GM12872 (cell line): ENCODE data around the gene PIF1.

Experiments used
- TF ChIP-seq, protein P1 (sequence below): IDR thresholded peaks from 3 replicates; pipeline ENCODE4 v1.5.1; 2011; ENCODE audit warnings: low read depth, mild to moderate bottlenecking, low read length, moderate library complexity; ENCODE audit not compliant: insufficient read depth

PIF1 gene

GRCh38 chr15:64825431-64826294 is at the start of gene PIF1:
TSS of gene PIF1 (minus strand) at chr15:64825647. CDS start at chr15:64824335, 1,312 bp downstream.
- TF ChIP-seq, protein P1, sequence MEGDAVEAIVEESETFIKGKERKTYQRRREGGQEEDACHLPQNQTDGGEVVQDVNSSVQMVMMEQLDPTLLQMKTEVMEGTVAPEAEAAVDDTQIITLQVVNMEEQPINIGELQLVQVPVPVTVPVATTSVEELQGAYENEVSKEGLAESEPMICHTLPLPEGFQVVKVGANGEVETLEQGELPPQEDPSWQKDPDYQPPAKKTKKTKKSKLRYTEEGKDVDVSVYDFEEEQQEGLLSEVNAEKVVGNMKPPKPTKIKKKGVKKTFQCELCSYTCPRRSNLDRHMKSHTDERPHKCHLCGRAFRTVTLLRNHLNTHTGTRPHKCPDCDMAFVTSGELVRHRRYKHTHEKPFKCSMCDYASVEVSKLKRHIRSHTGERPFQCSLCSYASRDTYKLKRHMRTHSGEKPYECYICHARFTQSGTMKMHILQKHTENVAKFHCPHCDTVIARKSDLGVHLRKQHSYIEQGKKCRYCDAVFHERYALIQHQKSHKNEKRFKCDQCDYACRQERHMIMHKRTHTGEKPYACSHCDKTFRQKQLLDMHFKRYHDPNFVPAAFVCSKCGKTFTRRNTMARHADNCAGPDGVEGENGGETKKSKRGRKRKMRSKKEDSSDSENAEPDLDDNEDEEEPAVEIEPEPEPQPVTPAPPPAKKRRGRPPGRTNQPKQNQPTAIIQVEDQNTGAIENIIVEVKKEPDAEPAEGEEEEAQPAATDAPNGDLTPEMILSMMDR = no peak

DNA sequence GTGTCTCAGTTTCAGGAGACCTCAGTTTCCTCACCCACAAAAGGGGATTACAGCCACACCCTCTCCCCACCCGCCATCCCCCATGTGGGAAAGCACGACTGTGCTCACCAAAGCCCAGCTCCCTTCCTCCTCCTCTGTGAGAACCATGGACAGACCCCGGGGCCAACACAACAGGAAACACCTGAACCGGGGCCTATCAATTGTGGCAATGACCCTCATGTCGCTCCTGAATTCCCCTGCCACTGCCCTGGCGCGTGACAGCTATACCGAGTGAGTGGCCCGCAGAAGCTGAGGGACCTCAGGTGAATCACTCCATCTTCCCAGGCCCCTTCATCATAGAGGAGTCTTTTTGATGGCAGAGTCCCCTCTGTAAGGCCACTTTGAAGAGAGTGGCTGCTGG is 44.9 kb upstream of the PIF1 start:
- TF ChIP-seq, protein P1 = no peak

GRCh38 chr15:64869501-64869900 is 44.1 kb upstream of the PIF1 start:
- TF ChIP-seq, protein P1 = no peak

DNA sequence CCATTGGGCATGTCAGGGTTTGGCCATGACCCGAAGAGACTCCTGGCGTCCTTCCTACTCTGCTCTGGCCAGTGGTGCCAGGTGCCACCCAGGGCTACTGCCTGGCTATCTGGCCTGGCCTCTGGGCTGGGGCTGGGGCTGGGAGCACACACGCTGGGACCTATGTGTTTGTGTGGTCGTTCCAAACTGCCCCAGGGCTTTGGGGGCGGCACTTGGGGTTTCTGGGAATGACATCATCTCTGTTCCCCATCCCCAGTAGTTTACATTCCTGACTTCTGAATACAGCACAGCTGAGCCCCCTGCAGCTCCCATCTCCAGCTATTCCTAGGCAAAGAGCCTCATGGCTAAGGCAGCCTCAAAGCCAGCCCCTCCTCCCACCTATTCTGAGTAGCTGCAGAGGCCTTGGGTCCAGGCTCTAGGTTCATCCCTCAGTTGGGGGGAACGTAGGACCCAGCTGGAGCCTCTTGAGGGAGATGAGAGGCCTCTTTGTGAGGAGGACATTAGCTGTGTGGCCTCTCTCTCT is 40.6 kb upstream of the PIF1 start:
- TF ChIP-seq, protein P1 = no peak

DNA sequence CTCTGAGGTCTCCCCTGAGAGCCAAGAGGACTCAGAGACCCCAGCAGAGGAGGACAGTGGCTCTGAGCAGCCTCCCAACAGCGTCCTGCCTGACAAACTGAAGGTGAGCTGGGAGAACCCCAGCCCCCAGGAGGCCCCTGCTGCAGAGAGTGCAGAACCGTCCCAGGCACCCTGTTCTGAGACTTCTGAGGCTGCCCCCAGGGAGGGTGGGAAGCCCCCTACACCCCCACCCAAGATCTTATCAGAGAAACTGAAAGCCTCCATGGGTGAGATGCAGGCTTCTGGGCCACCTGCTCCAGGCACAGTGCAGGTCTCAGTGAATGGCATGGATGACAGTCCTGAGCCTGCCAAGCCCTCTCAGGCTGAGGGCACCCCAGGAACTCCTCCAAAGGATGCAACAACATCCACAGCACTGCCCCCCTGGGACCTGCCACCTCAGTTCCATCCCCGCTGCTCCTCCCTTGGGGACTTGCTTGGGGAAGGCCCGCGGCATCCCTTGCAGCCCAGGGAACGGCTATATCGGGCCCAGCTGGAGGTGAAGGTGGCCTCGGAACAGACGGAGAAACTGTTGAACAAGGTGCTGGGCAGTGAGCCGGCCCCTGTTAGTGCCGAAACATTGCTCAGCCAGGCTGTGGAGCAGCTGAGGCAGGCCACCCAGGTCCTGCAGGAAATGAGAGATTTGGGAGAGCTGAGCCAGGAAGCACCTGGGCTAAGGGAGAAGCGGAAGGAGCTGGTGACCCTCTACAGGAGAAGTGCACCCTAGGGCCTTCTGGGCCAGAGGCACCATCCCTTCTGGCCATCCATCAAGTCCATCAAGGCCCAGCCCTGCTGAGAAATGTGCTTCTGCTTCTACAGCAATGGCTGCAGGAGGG is 39.9 kb upstream of the PIF1 start:
- TF ChIP-seq, protein P1 = no peak

DNA sequence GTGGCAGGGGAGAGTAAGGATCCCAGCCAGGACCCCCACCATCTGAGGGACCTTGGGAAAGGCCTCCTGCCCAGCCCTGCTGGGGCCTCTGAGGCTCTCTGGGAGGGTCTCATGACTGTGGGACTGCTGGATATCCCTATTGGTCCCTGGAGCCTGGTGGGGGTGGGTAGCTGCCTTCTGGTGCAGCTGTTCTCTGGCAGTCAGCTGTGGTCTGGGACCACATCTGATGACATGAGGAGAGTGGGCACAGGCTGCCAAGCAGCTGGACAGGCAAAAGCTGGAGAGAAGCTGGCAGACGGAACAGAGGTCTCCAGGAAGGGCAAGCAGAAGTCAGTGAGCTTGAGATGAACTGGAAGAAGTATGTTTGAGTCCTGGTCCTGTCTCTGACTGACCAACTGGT is 38.6 kb upstream of the PIF1 start:
- TF ChIP-seq, protein P1 = no peak

DNA sequence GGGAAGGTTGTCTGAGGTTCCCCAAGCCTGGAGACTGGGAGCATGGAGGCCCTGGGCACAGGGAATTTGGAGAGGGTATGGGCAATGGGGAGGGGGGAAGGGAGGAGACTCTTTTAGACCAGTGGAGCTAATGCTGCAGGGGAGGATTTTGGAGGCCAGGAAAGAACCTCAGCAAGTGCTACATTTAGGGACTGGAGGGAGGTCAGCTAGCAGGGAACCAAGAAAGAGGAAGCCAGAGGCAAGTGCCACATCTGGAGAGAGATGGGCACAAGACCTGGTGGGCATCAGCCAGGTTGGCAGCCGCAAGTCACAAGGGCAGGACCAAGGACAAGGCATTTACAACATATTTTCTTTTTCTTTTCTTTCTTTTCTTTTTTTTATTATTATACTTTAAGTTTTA is 37.0 kb upstream of the PIF1 start:
- TF ChIP-seq, protein P1 = no peak
